GM19395 (cell line): Measurements from ENCODE around the gene EFL1.

Experiments
- ATAC-seq: cut with Tn5 transposase; IDR thresholded peaks from one replicate; pipeline ENCODE4 v1.9.1; 2021; ENCODE audit warnings: mild to moderate bottlenecking, moderate library complexity; ENCODE audit not compliant: unreplicated experiment

Gene EFL1

GRCh38 chr15:82168296-82168695 is 94.2 kb downstream of the EFL1 start:
- ATAC-seq, result no peak

GRCh38 chr15:82165948-82166376 is 96.6 kb downstream of the EFL1 start:
- ATAC-seq, result no peak

- no peak for ATAC-seq
Observed at GRCh38 chr15:82159922-82160321, 102.6 kb downstream of the EFL1 start.

- no peak for ATAC-seq
Observed at GRCh38 chr15:82158811-82159210, 103.7 kb downstream of the EFL1 start.

DNA sequence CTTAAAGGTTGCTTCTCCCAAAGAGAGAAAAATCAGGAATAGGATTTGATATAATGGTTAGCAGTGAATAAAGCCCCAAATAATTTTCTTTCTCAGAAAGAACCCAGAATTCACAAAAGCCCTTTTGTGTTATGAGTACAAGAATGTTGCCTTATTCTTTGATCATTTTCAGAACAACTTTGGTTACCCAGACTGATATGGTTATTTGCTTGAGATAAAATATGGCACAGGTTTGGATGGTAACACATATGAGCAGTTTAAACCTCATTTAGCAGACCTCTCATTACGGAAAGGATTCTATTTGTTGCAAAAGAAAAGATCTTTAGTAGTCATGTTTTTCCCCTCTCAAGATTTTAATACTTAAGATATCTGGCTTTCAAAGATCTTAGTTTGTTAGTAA is 111.9 kb downstream of the EFL1 start:
- no peak for ATAC-seq

- ATAC-seq, result no peak
Observed at GRCh38 chr15:82146990-82147461, 115.5 kb downstream of the EFL1 start.

GRCh38 chr15:82146576-82146975 is 116.0 kb downstream of the EFL1 start:
- ATAC-seq, result no peak

GRCh38 chr15:82143390-82144385 is 118.8 kb downstream of the EFL1 start:
- no peak for ATAC-seq

GRCh38 chr15:82140886-82141285 is 121.6 kb downstream of the EFL1 start:
- no peak for ATAC-seq

- ATAC-seq, result no peak
Observed at GRCh38 chr15:82139823-82140268, 122.7 kb downstream of the EFL1 start.

GRCh38 chr15:82138306-82138705 is 124.2 kb downstream of the EFL1 start:
- no peak for ATAC-seq

- no peak for ATAC-seq
Observed at GRCh38 chr15:82137261-82137660, 125.3 kb downstream of the EFL1 start.

DNA sequence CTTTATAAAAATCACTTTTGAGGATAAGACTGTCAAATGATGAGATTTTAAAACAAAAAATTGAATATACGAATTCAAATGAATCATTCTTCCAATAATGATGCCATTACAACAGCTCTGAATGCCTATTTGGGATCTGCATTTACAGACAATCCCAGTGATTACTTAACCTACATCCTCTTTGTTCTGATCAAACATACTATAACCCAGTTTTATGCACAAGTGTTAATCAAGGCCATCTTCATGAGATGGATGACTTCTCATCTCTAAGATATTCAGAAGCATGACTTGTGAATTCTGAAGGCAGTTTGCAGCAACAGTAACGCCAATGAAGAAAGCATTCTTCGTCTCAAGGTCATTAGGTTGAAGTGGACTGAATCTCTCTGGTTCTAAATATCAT is 126.4 kb downstream of the EFL1 start:
- ATAC-seq, result no peak

GRCh38 chr15:82135638-82136037 is 126.9 kb downstream of the EFL1 start:
- no peak for ATAC-seq

- ATAC-seq, result no peak
Observed at GRCh38 chr15:82134461-82134860, 128.1 kb downstream of the EFL1 start.

DNA sequence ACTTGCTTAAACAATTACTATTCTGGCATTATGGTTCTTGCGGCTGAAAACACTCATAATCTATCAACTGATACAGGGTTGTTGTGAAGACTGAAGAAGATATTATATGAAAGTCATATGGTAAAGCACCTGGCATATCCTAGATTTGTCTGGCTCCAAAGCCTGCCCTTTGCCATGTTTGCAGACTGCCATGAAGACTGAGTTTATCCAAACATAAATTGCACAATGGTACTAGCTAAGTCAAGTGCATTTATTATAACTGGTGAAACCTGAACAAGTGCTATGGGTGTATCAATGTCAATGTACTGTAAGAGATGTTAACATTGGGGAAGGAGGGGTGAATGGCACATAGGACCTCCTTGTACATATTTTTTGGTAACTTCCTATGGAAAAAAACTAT is 129.3 kb downstream of the EFL1 start:
- no peak for ATAC-seq

GRCh38 chr15:82132742-82133141 is 129.8 kb downstream of the EFL1 start:
- ATAC-seq, result no peak

GRCh38 chr15:82132096-82132495 is 130.4 kb downstream of the EFL1 start:
- no peak for ATAC-seq

- ATAC-seq, result no peak
Observed at GRCh38 chr15:82130248-82130647, 132.3 kb downstream of the EFL1 start.

GRCh38 chr15:82129761-82130160 is 132.8 kb downstream of the EFL1 start:
- no peak for ATAC-seq

DNA sequence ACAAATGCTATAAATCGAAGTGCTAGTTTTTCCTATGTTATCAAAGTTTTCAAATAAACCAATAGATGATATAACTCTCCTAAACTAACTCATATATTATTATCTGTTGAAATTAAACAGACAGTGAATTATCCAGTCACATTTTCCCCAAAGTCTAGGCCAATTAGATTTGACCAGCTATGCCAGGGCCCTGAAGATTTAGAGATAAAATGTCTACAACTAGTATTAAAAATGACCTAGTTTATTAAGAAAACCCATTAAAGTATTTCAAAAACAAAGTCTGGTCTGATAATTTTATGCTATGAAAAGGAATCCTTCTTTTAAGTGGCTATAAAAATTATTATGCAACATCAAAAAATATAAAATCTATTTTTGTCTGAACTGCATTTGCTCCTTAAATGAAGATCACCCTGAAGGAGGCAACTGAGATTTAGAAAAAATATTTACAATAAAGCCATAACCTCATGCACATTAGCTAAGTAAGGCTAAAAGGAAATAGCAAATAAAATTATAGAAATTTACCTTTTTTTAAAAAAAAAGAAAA is 133.3 kb downstream of the EFL1 start:
- no peak for ATAC-seq
